HG03565 (cell line): ENCODE data around the gene MRPL38.
A peak's percentile ranks its signal among the peaks of the same experiment; 100 is the strongest.
"Not testable (repeated sequence)": the region's sequence is repeated elsewhere in the genome, so short reads cannot be mapped to it uniquely, and the experiment has no call there.

ENCODE experiments used
- ATAC-seq: cut with Tn5 transposase; IDR thresholded peaks from one replicate; pipeline ENCODE4 v1.9.1; 2021; ENCODE audit warnings: mild to moderate bottlenecking, moderate library complexity; ENCODE audit not compliant: unreplicated experiment

The MRPL38 gene

GRCh38 chr17:75898065-75898464 is 6.6 kb downstream of the MRPL38 start:
- ATAC-seq: no peak

- peak; percentile 2 for ATAC-seq
Measured at GRCh38 chr17:75897160-75898019, 7.3 kb downstream of the MRPL38 start.

- peak; percentile 42 for ATAC-seq
Measured at GRCh38 chr17:75896415-75897159, 8.1 kb downstream of the MRPL38 start, which contains the start of gene TRIM65. Gene TRIM65 (minus strand): TSS chr17:75896951. CDS start chr17:75896937, 14 bp downstream.

GRCh38 chr17:75895370-75896155 is 9.1 kb downstream of the MRPL38 start:
- no peak for ATAC-seq

- ATAC-seq: no peak
Measured at GRCh38 chr17:75894049-75894733, 10.5 kb downstream of the MRPL38 start.

- ATAC-seq: no peak
Measured at GRCh38 chr17:75893305-75894048, 11.2 kb downstream of the MRPL38 start.

- no peak for ATAC-seq
Measured at GRCh38 chr17:75892556-75893224, 12.0 kb downstream of the MRPL38 start.

GRCh38 chr17:75891605-75892555 is 12.8 kb downstream of the MRPL38 start:
- ATAC-seq: no peak

- no peak for ATAC-seq
Measured at GRCh38 chr17:75891022-75891604, 13.6 kb downstream of the MRPL38 start.

- no peak for ATAC-seq
Measured at GRCh38 chr17:75889454-75889853, 15.2 kb downstream of the MRPL38 start.

- no peak for ATAC-seq
Measured at GRCh38 chr17:75888484-75888883, 16.2 kb downstream of the MRPL38 start.

GRCh38 chr17:75885860-75886259 is 18.8 kb downstream of the MRPL38 start:
- ATAC-seq: not testable (repeated sequence)

GRCh38 chr17:75885431-75885830 is 19.3 kb downstream of the MRPL38 start:
- no peak for ATAC-seq

GRCh38 chr17:75881678-75882454 is 22.8 kb downstream of the MRPL38 start:
- no peak for ATAC-seq

- ATAC-seq: no peak
Measured at GRCh38 chr17:75880266-75880665, 24.4 kb downstream of the MRPL38 start.

- no peak for ATAC-seq
Measured at GRCh38 chr17:75878174-75878998, 26.3 kb downstream of the MRPL38 start, which contains the start of gene TRIM47. Gene TRIM47 (minus strand): TSS chr17:75878581. CDS start chr17:75878548, 33 bp downstream.
